Measurements from ENCODE around the gene DCAF4L1.
A peak's percentile ranks its signal among the peaks of the same experiment; 100 is the strongest.

The DCAF4L1 gene

GRCh38 chr4:41963105-41963504, 18.5 kb upstream of the DCAF4L1 start:
- Histone ChIP-seq H3K36me3 (ENCODE audit: control insufficient read depth, insufficient read depth, low read length) (no peaks in the 10 kb centered on the region), H3K27ac (ENCODE audit: low read depth, low read length) (no peak overlapping the region), H3K4me1 (ENCODE audit: control insufficient read depth, insufficient read depth, low read length) (no peaks in the 10 kb centered on the region), H3K27me3 (ENCODE audit: control insufficient read depth, insufficient read depth, low read length) (no peaks in the 10 kb centered on the region), H3K4me3 (ENCODE audit: low read length) (no peak overlapping the region), H3K9ac (ENCODE audit: low read length) (no peak overlapping the region)

GRCh38 chr4:41964401-41964800, 17.2 kb upstream of the DCAF4L1 start:
- H3K4me1 ChIP-seq (ENCODE audit: control insufficient read depth, insufficient read depth, low read length), result no peaks in the 10 kb centered on the region
- no peaks in the 10 kb centered on the region for H3K27me3 ChIP-seq (ENCODE audit: control insufficient read depth, insufficient read depth, low read length)
- no peaks in the 10 kb centered on the region for H3K36me3 ChIP-seq (ENCODE audit: control insufficient read depth, insufficient read depth, low read length)
- H3K27ac ChIP-seq (ENCODE audit: low read depth, low read length), result no peak overlapping the region
- H3K4me3 ChIP-seq (ENCODE audit: low read length), result no peak overlapping the region
- no peak overlapping the region for H3K9ac ChIP-seq (ENCODE audit: low read length)

GRCh38 chr4:41967392-41967791, 14.2 kb upstream of the DCAF4L1 start:
- Histone ChIP-seq H3K4me3 (ENCODE audit: low read length) (no peak overlapping the region), H3K9ac (ENCODE audit: low read length) (no peak overlapping the region)

GRCh38 chr4:41969671-41970070, 11.9 kb upstream of the DCAF4L1 start:
- no peaks in the 10 kb centered on the region for H3K4me1 ChIP-seq (ENCODE audit: control insufficient read depth, insufficient read depth, low read length)
- H3K9ac ChIP-seq (ENCODE audit: low read length), result no peak overlapping the region
- no peak overlapping the region for H3K27ac ChIP-seq (ENCODE audit: low read depth, low read length)
- no peaks in the 10 kb centered on the region for H3K27me3 ChIP-seq (ENCODE audit: control insufficient read depth, insufficient read depth, low read length)
- H3K4me3 ChIP-seq (ENCODE audit: low read length), result no peak overlapping the region
- H3K36me3 ChIP-seq (ENCODE audit: control insufficient read depth, insufficient read depth, low read length), result no peaks in the 10 kb centered on the region

More at GRCh38 chr4:41967392-41967791, 14.2 kb upstream of the DCAF4L1 start:
- Histone ChIP-seq H3K27ac (ENCODE audit: low read depth, low read length) (no peak overlapping the region), H3K4me1 (ENCODE audit: control insufficient read depth, insufficient read depth, low read length) (no peaks in the 10 kb centered on the region), H3K36me3 (ENCODE audit: control insufficient read depth, insufficient read depth, low read length) (no peaks in the 10 kb centered on the region), H3K27me3 (ENCODE audit: control insufficient read depth, insufficient read depth, low read length) (no peaks in the 10 kb centered on the region)

GRCh38 chr4:41975341-41975740, 6.2 kb upstream of the DCAF4L1 start:
- H3K4me3 ChIP-seq (ENCODE audit: low read length), result no peak overlapping the region
- H3K36me3 ChIP-seq (ENCODE audit: control insufficient read depth, insufficient read depth, low read length), result no peaks in the 10 kb centered on the region
- H3K27me3 ChIP-seq (ENCODE audit: control insufficient read depth, insufficient read depth, low read length), result no peaks in the 10 kb centered on the region
- H3K27ac ChIP-seq (ENCODE audit: low read depth, low read length), result no peak overlapping the region
- no peak overlapping the region for H3K9ac ChIP-seq (ENCODE audit: low read length)
- no peaks in the 10 kb centered on the region for H3K4me1 ChIP-seq (ENCODE audit: control insufficient read depth, insufficient read depth, low read length)

GRCh38 chr4:41976775-41977516, 4.6 kb upstream of the DCAF4L1 start:
- no peaks in the 10 kb centered on the region for H3K27me3 ChIP-seq (ENCODE audit: control insufficient read depth, insufficient read depth, low read length)
- H3K4me1 ChIP-seq (ENCODE audit: control insufficient read depth, insufficient read depth, low read length), result no peaks in the 10 kb centered on the region
- H3K36me3 ChIP-seq (ENCODE audit: control insufficient read depth, insufficient read depth, low read length), result no peaks in the 10 kb centered on the region
- H3K4me3 ChIP-seq (ENCODE audit: low read length), result no peak overlapping the region
- H3K27ac ChIP-seq (ENCODE audit: low read depth, low read length), result no peak overlapping the region
- H3K9ac ChIP-seq (ENCODE audit: low read length), result no peak overlapping the region

- Histone ChIP-seq H3K4me1 (ENCODE audit: control insufficient read depth, insufficient read depth, low read length) (no peaks in the 10 kb centered on the region), H3K27ac (ENCODE audit: low read depth, low read length) (no peak overlapping the region), H3K36me3 (ENCODE audit: control insufficient read depth, insufficient read depth, low read length) (no peaks in the 10 kb centered on the region), H3K4me3 (ENCODE audit: low read length) (no peak overlapping the region), H3K27me3 (ENCODE audit: control insufficient read depth, insufficient read depth, low read length) (no peaks in the 10 kb centered on the region), H3K9ac (ENCODE audit: low read length) (no peak overlapping the region)
Observed at GRCh38 chr4:41977709-41978108, 3.8 kb upstream of the DCAF4L1 start.

GRCh38 chr4:41982716-41983115, 1.2 kb downstream of the DCAF4L1 start:
- Histone ChIP-seq H3K4me1 (ENCODE audit: control insufficient read depth, insufficient read depth, low read length) (no peaks in the 10 kb centered on the region), H3K9ac (ENCODE audit: low read length) (no peak overlapping the region), H3K36me3 (ENCODE audit: control insufficient read depth, insufficient read depth, low read length) (no peaks in the 10 kb centered on the region), H3K4me3 (ENCODE audit: low read length) (no peak overlapping the region), H3K27ac (ENCODE audit: low read depth, low read length) (no peak overlapping the region), H3K27me3 (ENCODE audit: control insufficient read depth, insufficient read depth, low read length) (no peaks in the 10 kb centered on the region)

- H3K9ac ChIP-seq (ENCODE audit: low read length), result no peak overlapping the region
- H3K4me3 ChIP-seq (ENCODE audit: low read length), result no peak overlapping the region
- H3K27me3 ChIP-seq (ENCODE audit: control insufficient read depth, insufficient read depth, low read length), result no peaks in the 10 kb centered on the region
- H3K4me1 ChIP-seq (ENCODE audit: control insufficient read depth, insufficient read depth, low read length), result no peaks in the 10 kb centered on the region
- H3K36me3 ChIP-seq (ENCODE audit: control insufficient read depth, insufficient read depth, low read length), result no peaks in the 10 kb centered on the region
- H3K27ac ChIP-seq (ENCODE audit: low read depth, low read length), result no peak overlapping the region
Observed at GRCh38 chr4:41985151-41985550, 3.6 kb downstream of the DCAF4L1 start.

- Histone ChIP-seq H3K4me3 (ENCODE audit: low read length) (peak overlapping the region; percentile 86), H3K27ac (ENCODE audit: low read depth, low read length) (peak overlapping the region; percentile 83), H3K4me1 (ENCODE audit: control insufficient read depth, insufficient read depth, low read length) (peaks cover 5% of the 10 kb centered on the region), H3K27me3 (ENCODE audit: control insufficient read depth, insufficient read depth, low read length) (no peaks in the 10 kb centered on the region), H3K9ac (ENCODE audit: low read length) (peak overlapping the region; percentile 70), H3K36me3 (ENCODE audit: control insufficient read depth, insufficient read depth, low read length) (no peaks in the 10 kb centered on the region)
Observed at GRCh38 chr4:41989994-41990364, 8.4 kb downstream of the DCAF4L1 start.

- Histone ChIP-seq H3K4me3 (ENCODE audit: low read length) (peak within 1 kb of the TSS; percentile 86), H3K27me3 (ENCODE audit: control insufficient read depth, insufficient read depth, low read length) (no peaks in the 10 kb centered on the region), H3K9ac (ENCODE audit: low read length) (peak within 1 kb of the TSS; percentile 70), H3K36me3 (ENCODE audit: control insufficient read depth, insufficient read depth, low read length) (no peaks in the 10 kb centered on the region), H3K27ac (ENCODE audit: low read depth, low read length) (peak within 1 kb of the TSS; percentile 83), H3K4me1 (ENCODE audit: control insufficient read depth, insufficient read depth, low read length) (peaks cover 5% of the 10 kb centered on the region)
Observed at GRCh38 chr4:41990365-41991111, 9.0 kb downstream of the DCAF4L1 start, which contains the start of gene SLC30A9. Gene SLC30A9 (plus strand): TSS chr4:41990530. CDS start chr4:41990652, 122 bp downstream.

GRCh38 chr4:41991916-41992767, 10.6 kb downstream of the DCAF4L1 start:
- Histone ChIP-seq H3K27me3 (ENCODE audit: control insufficient read depth, insufficient read depth, low read length) (no peaks in the 10 kb centered on the region), H3K9ac (ENCODE audit: low read length) (no peak overlapping the region), H3K27ac (ENCODE audit: low read depth, low read length) (no peak overlapping the region), H3K4me3 (ENCODE audit: low read length) (no peak overlapping the region), H3K36me3 (ENCODE audit: control insufficient read depth, insufficient read depth, low read length) (no peaks in the 10 kb centered on the region), H3K4me1 (ENCODE audit: control insufficient read depth, insufficient read depth, low read length) (peaks cover 5% of the 10 kb centered on the region)

Data from rectal smooth muscle tissue (tissue), 1 donor.